IMR-90 (cell line): Measurements from ENCODE around the gene CD86. TPM values are rescaled to one million over a fixed set of nuclear protein-coding genes. Genes with fewer than 3 reads are reported as not detected.

Experiments used
- ATAC-seq: fragments of 200-7000 bp; cut with Tn5 transposase; 2 replicates; pipeline ENCODE4 v1.9.1; 2020; ENCODE audit warnings: low read depth, mild to moderate bottlenecking, moderate library complexity
- BruUV-seq: library from RNA; stranded (reverse); fragments of 400-500 nt; replicated peaks from 2 replicates; lab custom pipeline; 2021; lab: Mats Ljungman, UMichigan
- CTCF ChIA-PET: fragments of 300-600 bp; formaldehyde crosslinking; extraction: SDS; loops from one replicate; lab custom pipeline; 2021; ENCODE audit warnings: antibody characterized with exemption; lab: Yijun Ruan, JAX
- POLR2A ChIA-PET: fragments of 300-600 bp; sonication (Branson Sonifier 250); formaldehyde crosslinking; loops from one replicate; lab custom pipeline; 2022; ENCODE audit warnings: antibody characterized with exemption; ENCODE audit not compliant: unreplicated experiment; lab: Charles Lee
- DNase-seq: peaks from one replicate; pipeline ENCODE4 v3.0.0; 2013
- H2AFZ ChIP-seq: replicated peaks from 2 replicates; pipeline ENCODE3; 2013; ENCODE audit warnings: low read length, mild to moderate bottlenecking; ENCODE audit not compliant: poor library complexity
- H2AK5ac ChIP-seq: 2 replicates; pipeline ENCODE4 v1.6.1; 2013; ENCODE audit warnings: low read depth, low read length, inconsistent platforms
- H2AK9ac ChIP-seq: replicated peaks from 2 replicates; pipeline ENCODE3; 2013; ENCODE audit warnings: mild to moderate bottlenecking, low read depth, low read length, moderate library complexity; ENCODE audit not compliant: poor library complexity
- H2BK120ac ChIP-seq: 2 replicates; pipeline ENCODE4 v1.6.1; 2013; ENCODE audit warnings: low read depth, low read length, inconsistent platforms
- H2BK15ac ChIP-seq: 3 replicates; pipeline ENCODE4 v1.6.1; 2013; ENCODE audit warnings: low read depth, low read length, inconsistent platforms
- H2BK20ac ChIP-seq: 2 replicates; pipeline ENCODE4 v1.6.1; 2013; ENCODE audit warnings: low read depth, mild to moderate bottlenecking, inconsistent platforms, low read length, moderate library complexity
- H2BK5ac ChIP-seq: 2 replicates; pipeline ENCODE4 v1.6.1; 2013; ENCODE audit warnings: mild to moderate bottlenecking, low read depth, low read length, inconsistent platforms; ENCODE audit not compliant: poor library complexity, severe bottlenecking
- H3K14ac ChIP-seq: replicated peaks from 2 replicates; pipeline ENCODE4 v1.6.1; 2013; ENCODE audit warnings: low read depth, low read length, inconsistent platforms
- H3K18ac ChIP-seq: 2 replicates; pipeline ENCODE4 v1.6.1; 2013; ENCODE audit warnings: low read depth, low read length, control low read depth
- H3K23ac ChIP-seq: 2 replicates; pipeline ENCODE4 v1.6.1; 2013; ENCODE audit warnings: low read depth, low read length, inconsistent platforms
- H3K27ac ChIP-seq: 2 replicates; pipeline ENCODE4 v1.5.1; 2013; ENCODE audit warnings: mild to moderate bottlenecking, control low read depth, low read length; ENCODE audit not compliant: insufficient read depth
- H3K27me3 ChIP-seq: 2 replicates; pipeline ENCODE4 v1.6.1; 2013; ENCODE audit warnings: low read length; ENCODE audit not compliant: control insufficient read depth, insufficient read depth
- H3K36me3 ChIP-seq: 2 replicates; pipeline ENCODE4 v1.6.1; 2013; ENCODE audit warnings: low read length, mixed read lengths; ENCODE audit not compliant: control insufficient read depth, insufficient read depth
- H3K4ac ChIP-seq: 2 replicates; pipeline ENCODE4 v1.6.1; 2013; ENCODE audit warnings: low read depth, low read length, inconsistent platforms
- H3K4me1 ChIP-seq: 2 replicates; pipeline ENCODE4 v1.6.1; 2013; ENCODE audit warnings: low read length, mixed read lengths; ENCODE audit not compliant: control insufficient read depth, insufficient read depth
- H3K4me2 ChIP-seq: 2 replicates; pipeline ENCODE4 v1.6.1; 2013; ENCODE audit warnings: low read depth, mild to moderate bottlenecking, control low read depth, low read length, moderate library complexity
- H3K4me3 ChIP-seq: 2 replicates; pipeline ENCODE4 v1.5.1; 2013; ENCODE audit warnings: low read depth, mild to moderate bottlenecking, control low read depth, low read length, moderate library complexity; ENCODE audit not compliant: insufficient read depth
- H3K56ac ChIP-seq: 2 replicates; pipeline ENCODE4 v1.6.1; 2013; ENCODE audit warnings: low read length, inconsistent platforms; ENCODE audit not compliant: insufficient read depth; ENCODE audit errors: extremely low read depth
- H3K79me1 ChIP-seq, 2 experiments: 2 replicates each; pipeline ENCODE4 v1.6.1; 2013; ENCODE audit warnings: low read length in 2 of 2, inconsistent platforms in 1 of 2, low read depth in 1 of 2
- H3K9ac ChIP-seq: 2 replicates; pipeline ENCODE4 v1.6.1; 2013; ENCODE audit warnings: low read depth, low read length, control low read depth
- H3K9me1 ChIP-seq: 2 replicates; pipeline ENCODE4 v1.6.1; 2013; ENCODE audit warnings: low read length, inconsistent platforms; ENCODE audit not compliant: insufficient read depth
- H3K9me3 ChIP-seq: 2 replicates; pipeline ENCODE4 v1.6.1; 2013; ENCODE audit warnings: low read length; ENCODE audit not compliant: control insufficient read depth, insufficient read depth
- H4K20me1 ChIP-seq: 2 replicates; pipeline ENCODE4 v1.6.1; 2013; ENCODE audit warnings: low read length, inconsistent platforms; ENCODE audit not compliant: insufficient read depth
- H4K5ac ChIP-seq: 2 replicates; pipeline ENCODE4 v1.6.1; 2013; ENCODE audit warnings: mild to moderate bottlenecking, low read depth, low read length, control low read depth
- H4K8ac ChIP-seq, 2 experiments: 2 replicates each; pipeline ENCODE4 v1.6.1; 2013; ENCODE audit warnings: low read depth in 2 of 2, low read length in 2 of 2, control low read depth in 1 of 2, inconsistent platforms in 1 of 2
- H4K91ac ChIP-seq: 2 replicates; pipeline ENCODE4 v1.6.1; 2013; ENCODE audit warnings: low read depth, low read length, inconsistent platforms; ENCODE audit not compliant: insufficient read depth
- BHLHE40 ChIP-seq: fragments of 150-350 bp; IDR thresholded peaks from 2 replicates; pipeline ENCODE4 v1.6.1; 2016; ENCODE audit warnings: mild to moderate bottlenecking, low read depth, low read length
- FOS ChIP-seq: fragments of 150-350 bp; IDR thresholded peaks from 2 replicates; pipeline ENCODE4 v1.6.1; 2016; ENCODE audit warnings: low read depth, low read length
- MAFK ChIP-seq: IDR thresholded peaks from 2 replicates; pipeline ENCODE4 v1.6.1; 2012; ENCODE audit warnings: low read depth, low read length, improper control_type of control experiment
- MXI1 ChIP-seq: IDR thresholded peaks from 2 replicates; pipeline ENCODE4 v1.6.1; 2012; ENCODE audit warnings: low read depth, mild to moderate bottlenecking, low read length, moderate library complexity, borderline replicate concordance
- NFE2L2 ChIP-seq: fragments of 150-350 bp; IDR thresholded peaks from 2 replicates; pipeline ENCODE4 v1.6.1; 2016; ENCODE audit warnings: low read depth, mild to moderate bottlenecking, low read length
- RAD21 ChIP-seq: IDR thresholded peaks from 2 replicates; pipeline ENCODE4 v1.6.1; 2012; ENCODE audit warnings: low read length, improper control_type of control experiment
- RCOR1 ChIP-seq: IDR thresholded peaks from 2 replicates; pipeline ENCODE4 v1.6.1; 2012; ENCODE audit warnings: mild to moderate bottlenecking, low read length, improper control_type of control experiment; ENCODE audit not compliant: insufficient replicate concordance
- RFX5 ChIP-seq: IDR thresholded peaks from 2 replicates; pipeline ENCODE4 v1.8.0; 2012; ENCODE audit warnings: low read depth, mild to moderate bottlenecking, low read length, moderate library complexity
- SMC3 ChIP-seq: fragments of 150-350 bp; IDR thresholded peaks from 2 replicates; pipeline ENCODE4 v1.6.1; 2016; ENCODE audit warnings: low read depth, mild to moderate bottlenecking, antibody characterized with exemption, low read length, moderate library complexity
- WGBS, 2 experiments: methylation state at CpG; one replicate each; pipeline versions ENCODE4 v1.1.5 to v1.1.7; 2013; ENCODE audit warnings: missing lambda C conversion rate in 2 of 2; ENCODE audit not compliant: insufficient read length in 1 of 2; ENCODE audit errors: extremely low coverage in 2 of 2; 5-methylcytosine and 5-hydroxymethylcytosine counted together
- dilution Hi-C: fragments of 300-500 bp; cut with HindIII; formaldehyde crosslinking; loops from one replicate; pipeline ENCODE4 v1.14.3; 2018; ENCODE audit warnings: low sequenced_read_pairs; ENCODE audit not compliant: unreplicated experiment
- in situ Hi-C: fragments of 300-500 bp; cut with MboI; formaldehyde crosslinking; loops from 3 replicates; pipeline ENCODE4 v1.14.3; 2019; ENCODE audit warnings: low sequenced_read_pairs, inconsistent platforms, mixed read lengths
- intact Hi-C: fragments of 100-400 bp; cut with micrococcal nuclease; formaldehyde crosslinking; loops from 2 replicates; pipeline ENCODE4 v1.10.0; 2022
- polyA plus RNA-seq, 3 experiments: library from polyadenylated mRNA; depleted of rRNA; stranded (reverse); fragments of >200 nt; gene quantifications; 2 replicates each; pipeline ENCODE4 v1.2.3, GENCODE V29; 2012; ENCODE audit warnings: low replicate concordance in 1 of 3
- total RNA-seq: library from RNA; depleted of rRNA; stranded (reverse); fragments of >200 nt; gene quantifications from 2 replicates; pipeline ENCODE4 v1.2.3, GENCODE V29; 2012
- TF ChIP-seq, protein P1 (sequence below): fragments of 150-350 bp; IDR thresholded peaks from 2 replicates; pipeline ENCODE4 v1.6.1; 2017; ENCODE audit warnings: mild to moderate bottlenecking, antibody characterized with exemption, low read length, low read depth
- TF ChIP-seq, protein P2 (sequence below): conservative IDR thresholded peaks from 2 replicates; pipeline ENCODE4 v1.5.1; 2012; ENCODE audit warnings: mild to moderate bottlenecking, low read depth, low read length, improper control_type of control experiment

The CD86 gene
- total and polyA plus RNA-seq, 2 of the 4 experiments (the other 2 are of a cell fraction), result not detected

DNA sequence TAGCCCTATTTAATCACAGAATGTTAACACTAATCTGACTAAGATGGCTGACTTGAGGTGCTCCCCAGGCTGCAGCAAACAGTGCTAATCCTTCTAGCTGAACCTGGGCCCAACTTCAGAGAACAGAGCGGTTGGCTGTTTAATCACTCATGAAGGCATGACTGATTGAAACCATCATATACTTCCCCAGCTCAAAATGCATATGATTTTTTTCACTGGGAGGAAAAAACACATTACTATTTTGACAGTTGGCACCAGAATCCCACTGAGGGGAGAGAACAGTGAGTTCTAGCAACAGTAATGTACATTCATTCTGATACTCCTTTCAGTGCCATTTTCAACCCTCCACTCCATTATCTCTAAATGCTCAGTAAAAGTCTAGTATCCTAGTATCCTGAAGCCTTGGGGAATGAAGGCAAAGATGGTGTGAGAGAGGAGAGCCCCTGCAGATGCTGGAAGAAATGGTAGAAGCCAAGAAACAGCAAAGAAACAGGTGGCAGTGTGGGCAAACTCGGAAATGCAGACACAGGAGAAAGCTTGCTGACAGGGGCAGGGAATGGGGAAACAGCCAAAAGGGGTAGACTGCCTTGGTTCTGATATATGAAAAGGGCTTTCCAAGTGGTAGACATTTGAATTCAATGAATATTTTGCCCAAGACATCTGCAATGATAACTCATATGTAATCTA is 93.9 kb downstream of the CD86 start:
- ATAC-seq (no peak), DNase-seq (no peak)
- no peak overlapping the region for H3K4ac ChIP-seq
- no peak overlapping the region for H2AK5ac ChIP-seq
- no TSS peak for BruUV-seq
- no peak overlapping the region for H3K18ac ChIP-seq
- H4K5ac ChIP-seq, result no peak overlapping the region
- no peak overlapping the region for H3K14ac ChIP-seq
- H4K20me1 ChIP-seq, result no peaks in the 10 kb centered on the region
- H2AK9ac ChIP-seq, result no peak overlapping the region
- no peaks in the 10 kb centered on the region for H3K9me1 ChIP-seq
- CTCF ChIA-PET, result interaction anchor here (1.0 kb wide), 1 partner anchor 22 kb away, joined by 3 read pairs; no protein-coding TSS in a partner anchor
- H3K4me3 ChIP-seq, result no peak overlapping the region
- H2BK20ac ChIP-seq, result no peak overlapping the region
- H3K4me1 ChIP-seq, result no peaks in the 10 kb centered on the region
- no peak overlapping the region for H2BK5ac ChIP-seq
- intact Hi-C loops (no loop called here), dilution Hi-C loops (no loop called here), in situ Hi-C loops (no loop called here)
- no peak overlapping the region for H3K56ac ChIP-seq
- H3K9ac ChIP-seq, result no peak overlapping the region
- TF ChIP-seq MXI1 (no peak), FOS (no peak), RCOR1 (no peak), RAD21 (no peak), SMC3 (no peak), MAFK (no peak), RFX5 (no peak), NFE2L2 (no peak), BHLHE40 (no peak)
- TF ChIP-seq, protein P1, sequence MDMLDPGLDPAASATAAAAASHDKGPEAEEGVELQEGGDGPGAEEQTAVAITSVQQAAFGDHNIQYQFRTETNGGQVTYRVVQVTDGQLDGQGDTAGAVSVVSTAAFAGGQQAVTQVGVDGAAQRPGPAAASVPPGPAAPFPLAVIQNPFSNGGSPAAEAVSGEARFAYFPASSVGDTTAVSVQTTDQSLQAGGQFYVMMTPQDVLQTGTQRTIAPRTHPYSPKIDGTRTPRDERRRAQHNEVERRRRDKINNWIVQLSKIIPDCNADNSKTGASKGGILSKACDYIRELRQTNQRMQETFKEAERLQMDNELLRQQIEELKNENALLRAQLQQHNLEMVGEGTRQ, result no peak
- TF ChIP-seq, protein P2, sequence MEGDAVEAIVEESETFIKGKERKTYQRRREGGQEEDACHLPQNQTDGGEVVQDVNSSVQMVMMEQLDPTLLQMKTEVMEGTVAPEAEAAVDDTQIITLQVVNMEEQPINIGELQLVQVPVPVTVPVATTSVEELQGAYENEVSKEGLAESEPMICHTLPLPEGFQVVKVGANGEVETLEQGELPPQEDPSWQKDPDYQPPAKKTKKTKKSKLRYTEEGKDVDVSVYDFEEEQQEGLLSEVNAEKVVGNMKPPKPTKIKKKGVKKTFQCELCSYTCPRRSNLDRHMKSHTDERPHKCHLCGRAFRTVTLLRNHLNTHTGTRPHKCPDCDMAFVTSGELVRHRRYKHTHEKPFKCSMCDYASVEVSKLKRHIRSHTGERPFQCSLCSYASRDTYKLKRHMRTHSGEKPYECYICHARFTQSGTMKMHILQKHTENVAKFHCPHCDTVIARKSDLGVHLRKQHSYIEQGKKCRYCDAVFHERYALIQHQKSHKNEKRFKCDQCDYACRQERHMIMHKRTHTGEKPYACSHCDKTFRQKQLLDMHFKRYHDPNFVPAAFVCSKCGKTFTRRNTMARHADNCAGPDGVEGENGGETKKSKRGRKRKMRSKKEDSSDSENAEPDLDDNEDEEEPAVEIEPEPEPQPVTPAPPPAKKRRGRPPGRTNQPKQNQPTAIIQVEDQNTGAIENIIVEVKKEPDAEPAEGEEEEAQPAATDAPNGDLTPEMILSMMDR, result no peak
- no peak overlapping the region for H2BK120ac ChIP-seq
- no peak overlapping the region for H4K8ac ChIP-seq
- H2BK15ac ChIP-seq, result no peak overlapping the region
- no peak overlapping the region for H3K4me2 ChIP-seq
- H3K27ac ChIP-seq, result no peak overlapping the region
- no peaks in the 10 kb centered on the region for H3K36me3 ChIP-seq
- H3K27me3 ChIP-seq, result no peaks in the 10 kb centered on the region
- no peak overlapping the region for H4K91ac ChIP-seq
- no peak overlapping the region for H3K23ac ChIP-seq
- H3K79me1 ChIP-seq, result no peaks in the 10 kb centered on the region
- H3K9me3 ChIP-seq, result peaks cover 5% of the 10 kb centered on the region
- H2AFZ ChIP-seq, result no peak overlapping the region
- WGBS, 2 experiments, result 0% methylated on average over 1 of the region's 2 CpGs; no CpG with 5 or more reads in 1 of the 2 experiments
- POLR2A ChIA-PET, result no interaction called here
